Right lobe of liver (tissue), 6 donors: ENCODE data around the gene TRAFD1. TPM values are rescaled to one million over a fixed set of nuclear protein-coding genes. Genes with fewer than 3 reads are reported as not detected.
A peak's percentile ranks its signal among the peaks of the same experiment; 100 is the strongest.

Source experiments
- ATAC-seq, 4 donors: fragments of 200-7000 bp; cut with Tn5 transposase; one replicate each; pipeline ENCODE4 v1.9.1; 2020; ENCODE audit warnings: mild to moderate bottlenecking in 4 of 4, moderate library complexity in 4 of 4
- DNase-seq, 3 donors: peaks; one replicate each; pipeline ENCODE4 v3.0.0-alpha.2; 2020
- H3K27ac ChIP-seq, 3 donors: fragments of 200-600 bp; one replicate each; pipeline ENCODE4 v1.8.0; 2022
- H3K27me3 ChIP-seq, 2 donors: fragments of 200-600 bp; one replicate each; pipeline ENCODE4 v1.8.0; 2022
- H3K36me3 ChIP-seq, 4 donors: fragments of 200-600 bp; sonication (generic) in 1 of 4; one replicate each; pipeline versions ENCODE4 v1.5.1 to v1.8.0; 2017 to 2022; ENCODE audit warnings: control low read depth in 1 of 4
- H3K4me1 ChIP-seq, 4 donors: fragments of 200-600 bp; sonication (generic) in 1 of 4; one replicate each; pipeline versions ENCODE4 v1.5.1 to v1.8.0; 2017 to 2022; ENCODE audit warnings: control low read depth in 1 of 4
- H3K4me3 ChIP-seq, 3 donors: fragments of 200-600 bp; one replicate each; pipeline ENCODE4 v1.8.0; 2022
- H3K9me3 ChIP-seq, 4 donors: fragments of 200-600 bp; sonication (generic) in 1 of 4; one replicate each; pipeline versions ENCODE4 v1.5.1 to v1.8.0; 2017 to 2022; ENCODE audit warnings: control low read depth in 1 of 4
- POLR2A ChIP-seq: fragments of 450-650 bp; IDR thresholded peaks from one replicate; pipeline ENCODE4 v1.6.1; 2017; ENCODE audit warnings: antibody characterized with exemption, mild to moderate bottlenecking
- WGBS: methylation state at CpG from one replicate; pipeline ENCODE4 v1.1.6; 2018; ENCODE audit warnings: low coverage, low lambda C conversion rate; ENCODE audit not compliant: insufficient coverage; ENCODE audit errors: missing lambda C conversion rate; 5-methylcytosine and 5-hydroxymethylcytosine counted together
- intact Hi-C, 2 donors: fragments of 100-400 bp; cut with DNase I; formaldehyde crosslinking; loops; one replicate each; pipeline versions ENCODE4 v1.11.2 to v1.14.1; 2022
- total RNA-seq, 6 experiments: library from RNA; depleted of rRNA in 2 of 6; stranded (reverse); fragments of >200 nt in 2 of 6; fragmentation: NEBNext Ultra II Directional in 3 of 6; extraction: Animal tissue kit (Norgen Biotek cat#: 25700) in 3 of 6; gene quantifications; one replicate each; pipeline versions ENCODE4 v1.1.0 to v1.2.4, GENCODE V29; 2016 to 2023
- TF ChIP-seq, protein P1 (sequence below), 4 donors: fragments of 200-600 bp in 3 of 4; fragments of 450-650 bp in 1 of 4; IDR thresholded peaks; one replicate each; pipeline versions ENCODE4 v1.5.1 to v1.8.0; 2016 to 2022; ENCODE audit warnings: antibody characterized with exemption in 4 of 4, mild to moderate bottlenecking in 2 of 4
- donor health status: DM: no; HTN: yes; CAD: no.
- donor health status: DM: no; HTN: no; CAD: no.
- donor health status: DM: no; HTN: no; CAD: no.
- donor health status: DM: no; HTN: yes; CAD: no.
- donor health status: DM: no; HTN: yes; CAD: no.

Gene TRAFD1
- total RNA-seq, 6 experiments from 2014 or later, result 6.3 to 14.9 (median 10.3) TPM

DNA sequence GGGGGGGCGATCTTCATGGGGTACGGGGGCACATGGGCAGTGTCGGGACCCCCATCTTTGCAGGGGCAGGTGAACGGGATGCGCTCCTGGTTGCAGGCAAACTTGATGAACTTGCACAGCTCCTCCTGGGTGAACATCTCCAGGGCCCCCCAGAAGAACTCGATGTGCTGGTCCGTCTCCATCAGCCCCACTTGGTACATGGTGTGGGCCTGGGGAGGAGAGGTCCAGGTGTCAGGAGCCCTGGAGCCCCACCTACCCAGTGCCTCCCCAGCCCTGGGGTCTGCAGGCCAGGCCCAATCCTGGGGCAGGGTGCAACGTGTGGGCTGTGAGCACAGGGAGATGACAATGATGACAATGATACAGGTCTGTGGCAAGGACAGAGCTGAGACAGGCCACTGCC is 37.7 kb downstream of the TRAFD1 start:
- no peak overlapping the region for H3K4me3 ChIP-seq
- no peaks in the 10 kb centered on the region for H3K9me3 ChIP-seq
- 88% methylated on average over 3 of the region's 8 CpGs for WGBS
- DNase-seq, result peak in 1 of 3 donors; percentile 40
- peaks cover 0 to 23% (median 5%) of the 10 kb centered on the region in 4 donors for H3K36me3 ChIP-seq
- no peaks in the 10 kb centered on the region for H3K27me3 ChIP-seq
- ATAC-seq, result no peak
- no peak overlapping the region for H3K27ac ChIP-seq
- intact Hi-C loops, result no loop called here
- no peaks in the 10 kb centered on the region for H3K4me1 ChIP-seq
- TF ChIP-seq POLR2A, result no peak
- TF ChIP-seq, protein P1, sequence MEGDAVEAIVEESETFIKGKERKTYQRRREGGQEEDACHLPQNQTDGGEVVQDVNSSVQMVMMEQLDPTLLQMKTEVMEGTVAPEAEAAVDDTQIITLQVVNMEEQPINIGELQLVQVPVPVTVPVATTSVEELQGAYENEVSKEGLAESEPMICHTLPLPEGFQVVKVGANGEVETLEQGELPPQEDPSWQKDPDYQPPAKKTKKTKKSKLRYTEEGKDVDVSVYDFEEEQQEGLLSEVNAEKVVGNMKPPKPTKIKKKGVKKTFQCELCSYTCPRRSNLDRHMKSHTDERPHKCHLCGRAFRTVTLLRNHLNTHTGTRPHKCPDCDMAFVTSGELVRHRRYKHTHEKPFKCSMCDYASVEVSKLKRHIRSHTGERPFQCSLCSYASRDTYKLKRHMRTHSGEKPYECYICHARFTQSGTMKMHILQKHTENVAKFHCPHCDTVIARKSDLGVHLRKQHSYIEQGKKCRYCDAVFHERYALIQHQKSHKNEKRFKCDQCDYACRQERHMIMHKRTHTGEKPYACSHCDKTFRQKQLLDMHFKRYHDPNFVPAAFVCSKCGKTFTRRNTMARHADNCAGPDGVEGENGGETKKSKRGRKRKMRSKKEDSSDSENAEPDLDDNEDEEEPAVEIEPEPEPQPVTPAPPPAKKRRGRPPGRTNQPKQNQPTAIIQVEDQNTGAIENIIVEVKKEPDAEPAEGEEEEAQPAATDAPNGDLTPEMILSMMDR (IDR thresholded peaks at IDR 0.05), result no peak

- H3K4me1 ChIP-seq, result no peaks in the 10 kb centered on the region
- no peak for DNase-seq
- no peaks in the 10 kb centered on the region for H3K9me3 ChIP-seq
- WGBS, result no CpG with 5 or more reads among the region's 22 CpGs
- no peak overlapping the region for H3K27ac ChIP-seq
- no peak overlapping the region for H3K4me3 ChIP-seq
- TF ChIP-seq, protein P1 (IDR thresholded peaks at IDR 0.05), result no peak
- TF ChIP-seq POLR2A, result no peak
- no peaks in the 10 kb centered on the region for H3K27me3 ChIP-seq
- H3K36me3 ChIP-seq, result peaks cover 0 to 23% (median 5%) of the 10 kb centered on the region in 4 donors
- ATAC-seq, result peak in 1 of 4 donors; percentile 11
- intact Hi-C loops, result no loop called here
These were observed 38.2 kb downstream of the TRAFD1 start for GRCh38 chr12:112163471-112163991.

DNA sequence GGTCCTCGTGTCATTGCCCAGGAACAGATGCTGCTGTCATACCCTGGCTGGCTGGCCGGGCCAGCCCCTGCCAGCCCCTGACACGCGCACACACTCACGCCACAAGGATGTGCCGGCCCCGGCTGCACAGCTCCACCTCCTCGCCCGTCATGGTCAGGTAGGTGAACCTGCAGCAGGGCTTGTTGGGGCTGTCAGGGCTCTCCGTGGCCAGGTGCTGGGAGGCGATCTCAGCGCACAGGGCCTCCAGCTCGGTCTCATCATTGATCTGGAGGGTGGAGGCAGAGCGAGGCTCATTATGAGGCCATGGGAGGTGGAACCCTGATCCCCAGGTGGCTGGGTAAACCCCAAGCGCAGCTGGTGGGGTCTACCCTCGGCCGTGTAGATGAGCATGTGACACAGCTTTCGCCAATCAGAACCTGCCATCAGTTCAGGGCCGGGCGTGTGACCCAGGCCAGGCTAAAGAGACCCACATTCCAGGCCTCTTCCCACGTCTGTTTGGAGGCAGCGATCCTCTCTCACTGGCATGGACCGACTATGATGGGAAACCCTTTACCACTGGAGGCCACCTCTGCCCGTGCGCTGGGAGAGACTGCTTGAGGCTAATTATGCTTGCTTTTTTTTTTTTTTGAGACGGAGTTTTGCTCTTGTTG is 38.8 kb downstream of the TRAFD1 start:
- intact Hi-C loops, result no loop called here
- no CpG with 5 or more reads among the region's 26 CpGs for WGBS

DNA sequence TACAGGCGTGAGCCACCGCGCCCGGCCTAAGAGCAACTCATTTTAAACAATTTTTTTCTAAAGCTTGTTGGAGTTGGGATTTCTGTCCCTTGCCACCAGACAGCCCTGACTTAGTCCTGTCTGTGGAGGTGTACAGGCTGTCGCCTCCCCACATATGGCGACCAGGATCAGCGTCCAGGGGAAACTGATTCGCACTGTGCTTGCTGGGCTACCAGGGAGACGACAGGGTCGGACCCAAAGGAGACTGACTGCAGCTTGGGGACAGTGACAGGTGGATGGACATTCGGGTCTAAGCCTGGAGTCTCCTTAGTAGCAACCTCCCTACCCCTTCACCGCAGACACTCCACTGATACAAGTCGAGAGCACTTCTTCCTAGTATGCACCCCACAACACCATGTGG is 40.3 kb downstream of the TRAFD1 start:
- H3K4me1 ChIP-seq, result no peaks in the 10 kb centered on the region
- peaks cover 0 to 16% (median 5%) of the 10 kb centered on the region in 4 donors for H3K36me3 ChIP-seq
- H3K9me3 ChIP-seq, result no peaks in the 10 kb centered on the region
- 100% methylated on average over 3 of the region's 13 CpGs for WGBS
- DNase-seq (no peak), ATAC-seq (no peak)
- TF ChIP-seq POLR2A, result no peak
- TF ChIP-seq, protein P1 (IDR thresholded peaks at IDR 0.05), result no peak
- no peak overlapping the region for H3K27ac ChIP-seq
- H3K4me3 ChIP-seq, result no peak overlapping the region
- intact Hi-C loops, result no loop called here
- no peaks in the 10 kb centered on the region for H3K27me3 ChIP-seq

More for the DNA sequence above, 38.8 kb downstream of the TRAFD1 start:
- TF ChIP-seq, protein P1 (IDR thresholded peaks at IDR 0.05), result no peak
- TF ChIP-seq POLR2A, result no peak
- peak in 1 of 3 donors; percentile 34 for DNase-seq
- no peak for ATAC-seq
- no peaks in the 10 kb centered on the region for H3K27me3 ChIP-seq
- H3K9me3 ChIP-seq, result no peaks in the 10 kb centered on the region
- peaks cover 0 to 23% (median 5%) of the 10 kb centered on the region in 4 donors for H3K36me3 ChIP-seq
- H3K27ac ChIP-seq, result no peak overlapping the region
- no peak overlapping the region for H3K4me3 ChIP-seq
- H3K4me1 ChIP-seq, result no peaks in the 10 kb centered on the region
